ENCODE data around the gene HRAS.

HRAS gene

DNA sequence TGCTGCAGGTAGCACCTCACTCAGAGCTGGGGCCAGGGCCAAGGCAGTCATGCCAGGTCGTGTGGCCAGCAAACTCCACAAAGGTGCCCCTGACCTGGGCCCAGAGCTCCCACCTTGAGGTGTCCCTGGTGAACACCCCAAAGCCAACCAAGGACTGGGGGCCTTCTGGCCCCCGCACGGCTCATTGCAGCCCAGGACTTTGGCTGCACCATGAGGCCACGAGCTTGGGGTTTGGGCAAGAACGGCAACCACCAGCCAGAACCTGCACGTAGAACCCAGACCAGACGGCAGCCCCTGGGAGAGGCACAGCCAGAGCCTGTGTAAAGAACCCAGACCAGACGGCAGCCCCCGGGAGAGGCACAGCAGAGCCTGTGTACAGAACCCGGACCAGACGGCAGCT lies 9.8 kb upstream of the HRAS start:
- DNase-seq (ENCODE audit: insufficient read length, low spot score), result no peak
- no peak for FAIRE-seq
- no peak for TF ChIP-seq PAX5 (IDR thresholded peaks at IDR 0.05; ENCODE audit: insufficient read depth, low read length, severe bottlenecking)
- no peak for TF ChIP-seq POLR2AphosphoS5 (IDR thresholded peaks at IDR 0.05; ENCODE audit: low read depth, low read length)
- TF ChIP-seq POU2F2 (IDR thresholded peaks at IDR 0.05; ENCODE audit: low read depth, low read length), result no peak
- TF ChIP-seq SPI1 (IDR thresholded peaks at IDR 0.05; ENCODE audit: low read depth, low read length), result no peak
- no peak for TF ChIP-seq POLR2A (IDR thresholded peaks at IDR 0.05; ENCODE audit: low read depth, low read length)
- no peak for TF ChIP-seq TAF1 (IDR thresholded peaks at IDR 0.05; ENCODE audit: low read depth, low read length)

DNA sequence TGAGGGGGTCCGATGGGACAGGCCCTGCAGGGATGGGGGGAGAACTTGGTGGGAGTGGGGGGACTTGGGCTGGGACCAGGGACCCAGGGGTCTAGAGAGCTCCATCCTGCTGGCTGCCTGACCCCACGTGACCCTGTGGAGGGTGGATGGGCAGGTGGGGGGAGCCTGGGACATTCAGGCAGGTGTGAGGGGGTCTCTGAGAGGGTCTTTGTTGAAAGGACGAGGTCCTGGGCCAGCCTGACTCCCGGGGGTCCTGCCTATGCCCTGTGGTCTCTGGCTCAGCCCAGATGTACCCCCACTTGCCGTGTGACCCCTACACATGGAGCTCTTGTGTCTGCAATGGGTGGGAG lies 9.4 kb upstream of the HRAS start:
- no peak for TF ChIP-seq TAF1 (IDR thresholded peaks at IDR 0.05; ENCODE audit: low read depth, low read length)
- no peak for TF ChIP-seq POLR2A (IDR thresholded peaks at IDR 0.05; ENCODE audit: low read depth, low read length)
- no peak for TF ChIP-seq POLR2AphosphoS5 (IDR thresholded peaks at IDR 0.05; ENCODE audit: low read depth, low read length)
- TF ChIP-seq PAX5 (IDR thresholded peaks at IDR 0.05; ENCODE audit: insufficient read depth, low read length, severe bottlenecking), result no peak
- TF ChIP-seq POU2F2 (IDR thresholded peaks at IDR 0.05; ENCODE audit: low read depth, low read length), result no peak
- TF ChIP-seq SPI1 (IDR thresholded peaks at IDR 0.05; ENCODE audit: low read depth, low read length), result no peak
- FAIRE-seq, result no peak
- no peak for DNase-seq (ENCODE audit: insufficient read length, low spot score)

DNA sequence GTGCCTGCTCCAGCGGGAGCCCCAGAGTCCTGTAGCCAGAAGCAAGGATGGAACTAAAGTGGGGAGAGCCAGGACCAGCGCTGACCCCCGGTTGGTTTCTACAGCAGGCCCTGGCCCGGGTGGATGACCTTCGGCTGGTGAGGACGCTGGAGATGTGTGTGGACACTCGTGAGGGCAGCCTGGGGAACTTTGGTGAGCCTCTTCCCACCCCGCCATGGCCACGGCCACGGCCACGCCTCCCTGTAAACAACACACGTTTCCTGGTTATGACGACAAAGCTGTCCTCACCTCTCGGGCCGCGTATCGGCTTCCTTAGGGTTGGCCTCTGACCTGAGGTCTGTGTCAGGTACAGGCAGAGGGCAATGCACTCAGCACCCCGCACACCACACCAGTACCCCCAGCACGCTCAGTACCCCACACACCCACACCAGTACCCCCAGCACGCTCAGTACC lies 6.1 kb upstream of the HRAS start:
- DNase-seq (ENCODE audit: insufficient read length, low spot score), result no peak
- FAIRE-seq, result no peak

DNA sequence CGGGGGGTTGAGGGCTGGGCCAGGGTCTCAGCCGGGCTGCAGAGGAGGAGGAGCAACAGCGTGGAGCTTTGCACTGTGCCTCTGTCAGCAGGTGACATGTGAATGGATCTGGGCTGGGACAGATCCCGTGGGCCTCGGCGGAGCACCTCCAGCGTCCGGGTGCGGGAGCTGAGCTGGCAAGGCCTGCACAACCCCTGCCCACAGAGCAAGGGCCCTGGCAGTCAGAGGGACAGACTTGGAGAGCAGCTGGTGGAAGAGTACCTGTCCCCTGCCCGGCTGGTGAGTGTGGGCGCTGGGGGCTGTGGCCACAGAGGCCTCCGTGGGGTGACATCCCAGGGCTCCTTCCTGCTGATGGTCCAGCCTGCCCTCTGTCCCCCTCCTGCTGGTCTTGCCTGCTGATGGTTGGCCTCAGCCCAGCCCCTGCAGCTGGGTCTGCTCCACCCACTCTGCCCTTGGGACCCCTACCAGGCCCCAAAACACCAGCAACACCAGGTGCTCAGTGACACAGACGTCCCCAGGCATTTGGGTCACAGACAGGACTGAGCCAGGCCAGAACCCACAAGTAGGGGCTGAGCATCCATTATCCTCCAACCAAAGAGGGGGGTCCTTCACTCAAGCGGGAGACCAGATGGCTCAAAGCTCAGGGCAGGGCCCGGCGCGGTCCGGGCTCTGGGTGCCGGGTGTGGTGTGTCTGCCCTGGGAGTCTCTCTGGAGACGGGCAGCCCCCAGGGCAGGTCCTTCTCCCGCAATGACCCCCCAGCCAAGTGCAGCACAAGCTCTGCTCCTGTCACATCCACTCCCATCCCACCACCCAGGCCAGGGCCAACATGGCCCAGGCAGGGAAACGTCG lies 5.4 kb upstream of the HRAS start:
- no peak for TF ChIP-seq TAF1 (IDR thresholded peaks at IDR 0.05; ENCODE audit: low read depth, low read length)
- no peak for TF ChIP-seq POLR2A (IDR thresholded peaks at IDR 0.05; ENCODE audit: low read depth, low read length)
- TF ChIP-seq POLR2AphosphoS5 (IDR thresholded peaks at IDR 0.05; ENCODE audit: low read depth, low read length), result no peak
- TF ChIP-seq SPI1 (IDR thresholded peaks at IDR 0.05; ENCODE audit: low read depth, low read length), result no peak
- TF ChIP-seq POU2F2 (IDR thresholded peaks at IDR 0.05; ENCODE audit: low read depth, low read length), result no peak
- TF ChIP-seq PAX5 (IDR thresholded peaks at IDR 0.05; ENCODE audit: insufficient read depth, low read length, severe bottlenecking), result no peak
- DNase-seq (ENCODE audit: insufficient read length, low spot score), result no peak
- no peak for FAIRE-seq

More for the DNA sequence above, 6.1 kb upstream of the HRAS start:
- TF ChIP-seq TAF1 (IDR thresholded peaks at IDR 0.05; ENCODE audit: low read depth, low read length) (no peak), PAX5 (IDR thresholded peaks at IDR 0.05; ENCODE audit: insufficient read depth, low read length, severe bottlenecking) (no peak), POU2F2 (IDR thresholded peaks at IDR 0.05; ENCODE audit: low read depth, low read length) (no peak)

DNA sequence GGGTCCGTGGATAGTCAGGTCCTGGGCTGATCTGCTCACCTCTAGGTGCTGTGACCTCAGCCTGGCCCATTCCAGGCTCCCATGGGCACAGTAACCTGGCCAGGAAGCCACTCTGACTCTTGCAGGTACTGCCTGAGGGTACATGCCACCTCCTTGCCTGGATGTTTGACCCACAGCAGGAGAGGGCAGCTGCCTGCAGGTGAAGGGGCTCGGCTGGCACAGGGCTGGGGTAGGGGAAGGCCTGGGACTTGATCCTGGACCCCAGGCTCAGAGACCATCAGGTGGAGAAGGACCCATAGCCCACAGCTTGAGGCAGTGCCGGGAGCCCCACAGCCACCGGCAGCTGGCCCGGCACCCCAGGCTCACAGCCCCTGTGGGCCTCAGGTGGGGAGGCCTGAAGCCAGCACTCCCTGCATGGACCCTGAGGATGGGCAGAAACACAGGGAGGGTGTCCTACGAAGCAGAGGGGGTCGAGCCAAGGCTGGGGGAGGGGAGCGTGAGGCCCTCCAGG lies 4.7 kb upstream of the HRAS start:
- DNase-seq (ENCODE audit: insufficient read length, low spot score), result no peak
- TF ChIP-seq TAF1 (IDR thresholded peaks at IDR 0.05; ENCODE audit: low read depth, low read length) (no peak), PAX5 (IDR thresholded peaks at IDR 0.05; ENCODE audit: insufficient read depth, low read length, severe bottlenecking) (no peak), POU2F2 (IDR thresholded peaks at IDR 0.05; ENCODE audit: low read depth, low read length) (no peak), POLR2AphosphoS5 (IDR thresholded peaks at IDR 0.05; ENCODE audit: low read depth, low read length) (no peak), POLR2A (IDR thresholded peaks at IDR 0.05; ENCODE audit: low read depth, low read length) (no peak), SPI1 (IDR thresholded peaks at IDR 0.05; ENCODE audit: low read depth, low read length) (no peak)
- no peak for FAIRE-seq

DNA sequence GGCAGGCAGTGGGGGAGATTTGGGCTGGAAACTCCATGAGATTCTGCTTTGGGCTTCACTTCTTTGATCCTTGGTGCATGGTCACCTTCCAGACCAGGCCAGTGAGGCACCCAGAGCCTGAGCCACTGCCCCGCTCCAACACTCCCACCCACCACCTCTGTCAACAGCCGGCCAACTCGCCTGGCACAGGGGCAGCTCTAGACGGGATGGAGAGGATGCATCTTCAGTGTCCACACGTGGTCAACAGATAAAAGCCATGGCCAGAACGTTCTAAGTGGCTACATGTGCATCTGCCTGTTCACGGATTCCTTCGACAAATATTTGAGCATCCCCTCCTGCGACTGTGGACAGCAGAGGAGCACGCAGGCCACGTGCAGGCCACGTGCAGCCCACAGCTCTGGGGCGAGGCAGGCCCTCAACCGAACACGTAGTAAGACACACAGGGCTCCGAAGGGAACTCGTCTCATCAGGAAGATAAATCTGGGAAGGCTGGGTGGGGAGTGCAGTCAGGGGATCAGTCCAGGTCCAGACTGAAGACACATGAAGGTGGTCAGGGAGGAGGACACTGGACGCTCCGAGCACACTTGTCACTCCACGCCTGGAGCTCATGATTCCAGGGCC lies 3.2 kb upstream of the HRAS start:
- DNase-seq (ENCODE audit: insufficient read length, low spot score), result no peak
- peak; percentile 76 for FAIRE-seq
- TF ChIP-seq SPI1 (IDR thresholded peaks at IDR 0.05; ENCODE audit: low read depth, low read length) (no peak), POLR2AphosphoS5 (IDR thresholded peaks at IDR 0.05; ENCODE audit: low read depth, low read length) (no peak), TAF1 (IDR thresholded peaks at IDR 0.05; ENCODE audit: low read depth, low read length) (no peak), POU2F2 (IDR thresholded peaks at IDR 0.05; ENCODE audit: low read depth, low read length) (no peak), PAX5 (IDR thresholded peaks at IDR 0.05; ENCODE audit: insufficient read depth, low read length, severe bottlenecking) (no peak), POLR2A (IDR thresholded peaks at IDR 0.05; ENCODE audit: low read depth, low read length) (no peak)

DNA sequence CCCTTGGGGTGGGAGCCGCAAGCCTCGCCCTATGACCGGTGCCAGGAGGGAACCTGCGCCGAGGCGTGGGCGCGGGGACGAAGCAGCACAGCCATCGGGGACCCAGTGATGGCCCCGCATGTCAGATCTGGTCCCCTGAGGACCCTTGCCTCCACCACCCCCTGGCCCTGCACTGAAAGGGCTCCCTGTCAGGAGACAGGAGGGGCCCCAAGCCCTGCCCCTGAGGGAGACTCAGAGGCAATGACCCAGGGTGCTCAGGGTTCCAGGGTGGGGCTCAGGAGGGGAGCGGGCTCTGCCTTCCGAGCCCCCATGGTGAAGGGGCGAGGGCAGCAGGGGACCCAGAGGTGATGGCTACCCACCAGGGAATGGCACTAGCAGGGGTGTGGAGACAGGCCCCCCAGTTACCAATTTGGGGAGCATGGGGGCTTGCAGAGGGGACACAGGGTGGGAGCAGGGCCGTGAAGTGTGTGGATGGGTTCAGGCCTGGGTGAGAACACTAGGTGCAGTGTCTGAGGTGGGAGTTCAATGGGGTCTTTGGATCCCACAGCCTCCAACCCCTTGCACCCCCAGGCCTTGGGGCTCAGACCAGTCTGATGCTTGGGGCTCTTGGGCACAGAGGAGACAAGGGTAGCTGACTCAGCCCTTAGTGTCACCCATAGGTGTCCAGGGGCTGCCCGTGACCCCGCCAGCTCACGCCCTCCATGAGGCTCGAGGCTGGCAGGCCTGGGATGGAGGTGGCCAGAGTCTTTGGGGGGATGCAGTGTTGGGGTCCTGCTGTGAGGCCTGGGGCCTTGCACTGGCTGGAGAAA lies 2.5 kb upstream of the HRAS start:
- no peak for FAIRE-seq
- DNase-seq (ENCODE audit: insufficient read length, low spot score), result no peak
- no peak for TF ChIP-seq PAX5 (IDR thresholded peaks at IDR 0.05; ENCODE audit: insufficient read depth, low read length, severe bottlenecking)
- TF ChIP-seq POLR2A (IDR thresholded peaks at IDR 0.05; ENCODE audit: low read depth, low read length), result no peak
- TF ChIP-seq POLR2AphosphoS5 (IDR thresholded peaks at IDR 0.05; ENCODE audit: low read depth, low read length), result no peak
- TF ChIP-seq TAF1 (IDR thresholded peaks at IDR 0.05; ENCODE audit: low read depth, low read length), result no peak
- TF ChIP-seq POU2F2 (IDR thresholded peaks at IDR 0.05; ENCODE audit: low read depth, low read length), result no peak
- TF ChIP-seq SPI1 (IDR thresholded peaks at IDR 0.05; ENCODE audit: low read depth, low read length), result no peak

DNA sequence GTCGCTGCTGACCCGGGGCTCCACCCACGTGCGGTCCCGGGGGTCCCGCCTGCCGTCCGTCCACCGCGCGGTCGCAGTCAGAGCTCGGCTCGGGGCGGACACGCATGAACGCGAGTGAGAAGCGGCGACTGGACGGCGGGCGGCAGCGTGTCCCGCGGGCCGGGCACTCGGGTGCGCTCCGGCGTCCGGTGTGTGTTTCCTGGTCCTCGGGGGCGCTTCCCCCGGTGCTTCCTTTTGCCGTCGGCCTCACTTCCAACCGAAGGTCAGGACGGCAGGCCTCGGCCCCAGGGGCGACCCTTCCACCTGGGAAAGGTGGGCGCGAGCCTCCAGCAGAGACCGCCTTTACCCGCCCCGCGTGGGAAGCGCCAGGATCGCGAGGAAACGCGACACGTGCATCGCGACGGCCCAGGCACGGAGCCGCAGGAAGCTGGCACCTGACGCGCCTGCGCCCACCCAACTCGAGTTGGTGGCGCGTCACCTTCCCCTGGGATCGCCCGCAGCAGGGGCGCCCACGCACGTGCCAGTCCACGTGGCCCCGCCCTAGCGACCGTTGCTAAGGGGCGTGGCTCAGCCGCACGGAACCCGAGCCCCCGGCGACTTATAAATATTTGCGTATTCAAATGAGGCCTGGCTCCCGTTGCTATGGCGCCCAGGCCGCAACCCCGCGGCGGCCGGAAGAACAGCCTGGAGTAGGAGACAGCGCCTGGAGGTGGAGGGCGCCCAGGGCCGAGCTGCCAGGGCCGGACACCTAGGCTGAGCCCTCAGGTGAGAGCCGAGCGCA lies 1.7 kb upstream of the HRAS start, which contains the start of gene LRRC56:
Gene LRRC56 (plus strand): TSS at position 687 of the 781 bp plus-strand sequence. CDS start 3,158 bp downstream, outside the sequence.
- peak; percentile 99 for DNase-seq (ENCODE audit: insufficient read length, low spot score)
- peak; percentile 100 for FAIRE-seq

More for the DNA sequence above, 1.7 kb upstream of the HRAS start, which contains the start of gene LRRC56:
- TF ChIP-seq POU2F2 (IDR thresholded peaks at IDR 0.05; ENCODE audit: low read depth, low read length) (peak; percentile 94), POLR2A (IDR thresholded peaks at IDR 0.05; ENCODE audit: low read depth, low read length) (no peak), PAX5 (IDR thresholded peaks at IDR 0.05; ENCODE audit: insufficient read depth, low read length, severe bottlenecking) (peak; percentile 51)
